T-helper 22 cell (primary cell): ENCODE data around the gene TCF4.

Experiments used
- DNase-seq: peaks from one replicate; pipeline ENCODE4 v3.0.0-alpha.2; 2020; ENCODE audit warnings: low read depth

The TCF4 gene

DNA sequence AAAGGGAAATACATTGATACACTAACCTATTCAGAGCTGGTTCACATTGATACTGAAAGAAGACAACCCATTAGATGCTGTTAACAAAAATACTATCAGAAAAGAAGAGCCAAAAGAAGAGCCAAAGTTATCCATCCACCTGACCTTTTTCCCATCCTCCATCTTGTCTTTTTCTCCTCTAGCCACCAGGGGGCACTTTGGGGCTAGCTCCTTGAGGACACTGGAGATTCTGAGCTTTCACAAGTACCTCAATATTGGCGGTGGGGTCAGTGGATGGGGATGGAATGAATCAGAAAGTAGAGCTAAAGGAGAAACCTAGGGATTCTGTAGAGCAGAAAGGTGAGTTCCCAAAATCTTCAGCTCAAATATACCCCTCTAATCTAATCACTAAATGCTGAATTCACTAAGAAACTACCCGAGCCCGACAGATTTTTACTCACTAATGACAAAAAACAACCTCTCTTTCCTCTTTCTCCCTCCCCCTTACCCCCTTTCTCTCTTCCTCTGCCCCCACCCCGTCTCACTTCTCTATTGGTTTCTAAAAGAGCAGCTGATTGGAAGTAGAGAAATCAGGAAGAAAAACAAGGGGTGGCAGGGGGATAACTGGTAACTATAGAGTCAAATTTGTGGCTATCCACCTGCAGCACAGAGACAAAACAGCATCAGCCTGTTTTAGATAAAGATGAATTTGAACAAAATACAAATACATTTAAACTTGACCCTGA is 203.3 kb downstream of the TCF4 start:
- DNase-seq: no peak

DNA sequence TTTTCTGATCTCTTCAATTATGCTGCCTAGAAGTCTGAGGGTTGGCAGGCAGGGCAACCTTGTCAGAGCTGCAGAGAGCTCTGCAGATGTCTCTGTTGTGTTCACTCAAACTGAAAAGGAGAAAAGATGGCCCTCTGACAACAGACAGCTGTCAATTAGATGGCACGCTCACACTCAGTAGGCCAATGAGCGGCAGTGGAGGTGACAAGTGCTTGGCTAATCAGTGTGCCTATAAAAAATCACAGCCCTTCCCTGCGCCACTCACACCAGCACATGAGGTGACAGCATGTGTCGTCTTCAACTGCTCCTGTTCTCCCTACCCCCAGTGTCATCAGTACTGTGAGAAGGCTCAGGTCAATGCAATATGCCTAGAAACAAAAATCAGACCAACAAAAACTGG is 203.9 kb downstream of the TCF4 start:
- no peak for DNase-seq

DNA sequence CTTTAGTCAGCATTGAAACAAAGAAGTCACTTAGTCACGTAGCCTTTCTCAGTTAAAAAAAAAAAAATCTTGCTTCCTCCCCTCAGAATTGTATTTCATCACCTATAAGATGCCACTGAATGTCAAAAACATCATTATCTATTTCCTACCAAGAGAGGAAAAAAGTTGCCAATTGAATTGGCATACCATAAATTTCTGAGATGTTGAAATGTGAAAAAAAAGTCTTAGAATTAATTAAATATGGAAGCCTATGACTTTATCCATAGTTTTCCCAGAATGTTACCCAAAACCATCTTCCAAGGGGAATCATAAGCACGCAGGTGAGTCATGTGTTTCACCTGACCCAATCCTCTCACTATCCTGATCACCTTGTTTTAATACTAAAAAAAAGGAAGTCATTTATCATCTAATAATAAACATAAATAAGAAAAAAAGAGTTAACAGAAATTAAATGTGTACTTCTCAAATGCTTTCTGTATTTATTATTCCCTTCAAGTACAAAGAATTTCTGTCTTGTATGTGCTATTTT is 205.7 kb downstream of the TCF4 start:
- DNase-seq: no peak

DNA sequence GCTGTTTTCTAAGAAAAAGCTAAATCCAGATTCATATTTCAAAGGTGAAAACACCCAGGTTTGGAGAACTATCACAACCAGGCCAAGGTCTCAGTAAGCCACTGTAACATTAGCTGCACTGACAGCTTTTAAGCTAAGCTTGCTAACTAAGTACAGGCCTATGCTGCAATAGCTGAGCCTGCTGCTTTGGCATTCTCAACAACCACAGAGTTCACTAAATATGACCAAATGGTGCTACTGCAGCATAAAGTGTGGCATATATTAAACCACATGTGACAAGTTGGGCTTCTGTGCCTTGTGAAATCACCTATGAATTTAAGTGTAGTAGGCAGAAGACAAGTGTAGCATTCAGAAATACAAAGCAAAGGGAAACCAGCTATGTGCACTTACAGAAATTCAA is 206.7 kb downstream of the TCF4 start:
- no peak for DNase-seq

DNA sequence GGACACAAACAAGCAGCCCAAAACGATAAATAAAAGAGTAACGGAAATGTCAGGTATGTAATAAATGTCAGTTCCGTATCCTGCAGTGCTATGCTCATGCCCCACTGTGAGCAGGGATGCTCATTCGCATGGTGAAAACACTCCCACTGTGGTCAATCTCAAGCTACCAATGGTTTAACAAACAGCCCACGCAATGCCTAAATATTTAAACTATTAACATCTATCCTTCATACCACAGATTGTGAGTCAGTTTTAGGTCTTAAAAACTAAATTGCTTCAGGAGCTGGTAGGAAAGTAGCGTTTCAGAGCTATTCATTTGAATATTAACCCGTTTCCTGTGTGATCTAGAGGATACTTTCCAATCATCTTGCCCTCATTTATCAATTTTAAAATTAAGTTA is 207.4 kb downstream of the TCF4 start:
- DNase-seq: no peak

DNA sequence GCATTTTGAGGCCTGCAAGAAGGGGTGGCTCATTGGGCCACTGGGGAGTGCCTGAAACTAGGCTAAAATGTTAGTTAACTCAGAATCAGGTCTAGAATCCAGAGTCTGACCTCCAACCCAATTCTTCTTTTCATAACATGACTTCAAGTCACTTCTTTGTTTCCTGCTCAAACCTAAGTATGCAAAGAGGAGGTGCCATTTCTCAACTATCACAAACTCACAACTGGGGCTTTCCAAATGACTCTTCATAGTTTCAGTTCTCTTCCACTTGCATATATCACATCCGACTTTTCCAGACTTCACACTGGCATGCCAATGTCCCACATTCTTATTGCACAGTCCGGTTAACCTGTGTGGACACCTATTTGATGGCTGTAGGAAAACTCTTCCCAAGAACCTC is 211.6 kb downstream of the TCF4 start:
- no peak for DNase-seq

DNA sequence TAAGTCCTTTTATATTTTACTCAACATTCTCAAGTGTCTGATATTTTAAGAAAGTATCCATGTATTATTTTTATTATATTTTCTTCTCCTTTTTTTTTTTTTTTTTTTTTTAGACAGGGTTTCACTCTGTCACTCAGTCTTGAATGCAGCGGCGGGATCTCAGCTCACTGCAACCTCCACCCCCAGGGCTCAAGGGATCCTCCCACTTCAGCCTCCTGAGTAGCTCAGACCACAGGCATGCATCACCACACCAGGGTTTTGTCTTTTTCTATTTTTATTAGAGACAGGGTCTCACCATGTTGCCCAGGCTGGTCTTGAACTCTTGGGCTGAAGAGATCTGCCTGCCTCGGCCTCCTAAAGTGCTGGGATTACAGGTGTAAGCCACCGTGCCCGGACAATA is 212.1 kb downstream of the TCF4 start:
- no peak for DNase-seq

GRCh38 chr18:55374741-55375140 is 213.3 kb downstream of the TCF4 start:
- DNase-seq: no peak

- DNase-seq: no peak
Measured at GRCh38 chr18:55372209-55372608, 215.8 kb downstream of the TCF4 start.

GRCh38 chr18:55370936-55371335 is 217.1 kb downstream of the TCF4 start:
- DNase-seq: no peak

GRCh38 chr18:55369346-55369745 is 218.6 kb downstream of the TCF4 start:
- no peak for DNase-seq

DNA sequence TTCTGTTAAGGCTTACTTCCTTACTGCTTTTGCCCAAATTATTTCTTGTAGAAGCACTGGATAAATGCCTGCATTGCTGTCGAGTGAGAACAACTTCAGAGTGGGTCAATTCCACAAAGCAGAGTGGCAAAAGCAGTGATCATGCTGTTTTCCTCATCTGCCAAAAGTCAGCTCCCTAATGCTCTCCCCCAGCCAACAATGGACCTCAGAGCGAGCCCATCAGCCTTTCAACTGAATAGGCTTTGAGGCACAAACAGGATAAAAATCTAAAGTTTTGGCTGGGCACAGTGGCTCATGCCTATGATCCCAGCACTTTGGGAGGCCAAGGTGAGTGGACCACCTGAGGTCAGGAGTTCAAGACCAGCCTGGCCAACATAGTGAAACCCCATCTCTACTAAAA is 222.7 kb downstream of the TCF4 start:
- no peak for DNase-seq

GRCh38 chr18:55362303-55362702 is 225.7 kb downstream of the TCF4 start:
- no peak for DNase-seq

- DNase-seq: no peak
Measured at GRCh38 chr18:55361492-55362250, 226.3 kb downstream of the TCF4 start.

- DNase-seq: no peak
Measured at GRCh38 chr18:55360061-55360460, 227.9 kb downstream of the TCF4 start.

DNA sequence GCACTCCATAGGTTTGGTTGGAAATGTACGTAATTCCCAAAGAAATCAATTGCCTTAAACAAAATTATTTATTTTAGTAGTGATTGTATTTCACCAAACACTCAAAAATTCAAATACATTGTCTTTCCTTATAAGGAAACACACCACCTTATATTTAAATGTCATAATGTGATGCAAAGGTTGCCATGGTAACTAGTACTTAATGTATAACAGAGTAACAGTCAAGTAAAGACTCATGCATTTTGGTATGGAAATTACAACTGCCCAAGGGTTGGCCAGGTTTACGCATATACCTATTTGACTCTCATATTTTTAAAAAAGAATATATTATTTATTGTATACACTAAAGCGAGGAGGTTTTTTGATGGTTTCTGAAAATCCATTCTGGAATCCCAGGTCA is 231.2 kb downstream of the TCF4 start:
- no peak for DNase-seq

DNA sequence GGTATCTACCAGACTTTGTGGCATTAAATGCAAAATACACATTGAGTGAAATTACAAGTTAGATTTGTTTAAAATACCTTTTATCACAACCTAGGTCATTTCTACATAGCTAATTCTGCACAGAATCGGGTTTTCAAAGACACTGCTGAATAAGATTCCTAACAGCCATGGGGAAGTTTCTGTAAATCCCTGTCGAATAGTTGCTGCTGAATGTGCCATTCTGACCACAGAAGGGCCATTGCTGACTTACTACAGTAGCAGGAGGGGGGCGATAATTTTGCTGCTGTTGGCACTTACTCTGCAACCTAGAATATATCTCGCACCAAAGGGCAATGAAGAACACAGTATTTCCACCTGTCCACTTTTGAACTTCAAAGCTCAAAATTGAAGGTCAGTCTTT is 232.8 kb downstream of the TCF4 start:
- DNase-seq: no peak

GRCh38 chr18:55354795-55355194 is 233.2 kb downstream of the TCF4 start:
- no peak for DNase-seq

DNA sequence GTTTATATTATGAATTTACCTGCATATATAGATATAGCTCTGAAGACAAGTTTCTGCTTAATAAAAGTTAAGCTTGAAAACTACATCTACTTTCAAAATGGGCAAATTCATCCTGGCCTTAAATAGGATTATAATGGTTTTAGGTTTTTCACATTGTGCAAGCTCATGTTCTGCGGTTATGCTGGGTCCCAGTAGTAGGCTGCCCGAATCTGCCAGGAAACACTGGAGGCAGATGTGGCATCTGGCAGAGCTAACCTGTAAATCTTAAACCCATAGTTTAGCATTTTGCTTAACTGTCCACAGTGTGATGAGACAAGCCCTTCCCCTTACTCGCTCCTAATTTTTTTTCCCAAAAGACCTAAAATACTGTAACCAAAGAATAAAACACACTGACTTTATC is 234.2 kb downstream of the TCF4 start:
- DNase-seq: no peak

GRCh38 chr18:55353391-55353790 is 234.6 kb downstream of the TCF4 start:
- DNase-seq: no peak

- DNase-seq: no peak
Measured at GRCh38 chr18:55351980-55352714, 235.8 kb downstream of the TCF4 start.

DNA sequence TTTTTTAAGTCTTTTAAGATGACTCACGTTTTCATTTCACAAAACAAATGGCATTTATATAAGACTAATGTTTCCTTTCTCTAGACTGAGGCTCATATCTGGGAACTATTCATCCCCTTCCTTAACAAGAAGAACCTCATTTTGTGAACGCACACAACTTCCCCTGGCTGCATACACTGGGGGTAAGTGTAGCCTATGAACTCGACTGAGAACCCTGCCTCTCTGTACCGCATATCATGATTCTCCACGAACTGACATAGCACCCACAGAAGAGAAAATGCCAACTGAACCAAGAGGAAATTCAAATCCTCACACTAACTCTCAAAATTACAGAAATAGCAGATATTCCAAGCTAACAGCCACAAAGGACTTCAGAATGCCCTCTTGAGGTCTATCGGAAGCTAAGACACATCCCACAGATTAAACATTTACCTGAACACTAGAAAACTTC is 236.7 kb downstream of the TCF4 start:
- DNase-seq: no peak

GRCh38 chr18:55349685-55350084 is 238.3 kb downstream of the TCF4 start:
- no peak for DNase-seq
